ENCODE results near the gene CA12. TPM values are rescaled to one million over a fixed set of nuclear protein-coding genes. Genes with fewer than 3 reads are reported as not detected.
A peak's percentile ranks its signal among the peaks of the same experiment; 100 is the strongest.
"Not testable (repeated sequence)": the region's sequence is repeated elsewhere in the genome, so short reads cannot be mapped to it uniquely, and the experiment has no call there.

Gene CA12
- total RNA-seq, 1 experiment from 2014 or later: 3.7 TPM

GRCh38 chr15:63352808-63353207 lies 28.8 kb downstream of the CA12 start:
- Histone ChIP-seq H3K4me3 (no peak overlapping the region), H3K4me1 (replicated peaks) (peaks cover 21% of the 10 kb centered on the region), H3K36me3 (no peaks in the 10 kb centered on the region), H3K9me3 (replicated peaks) (no peaks in the 10 kb centered on the region), H3K27ac (no peak overlapping the region), H3K27me3 (replicated peaks) (no peaks in the 10 kb centered on the region)
- no peak for DNase-seq (ENCODE audit: low read depth in 1 of 2, low spot score in 2 of 2)

DNA sequence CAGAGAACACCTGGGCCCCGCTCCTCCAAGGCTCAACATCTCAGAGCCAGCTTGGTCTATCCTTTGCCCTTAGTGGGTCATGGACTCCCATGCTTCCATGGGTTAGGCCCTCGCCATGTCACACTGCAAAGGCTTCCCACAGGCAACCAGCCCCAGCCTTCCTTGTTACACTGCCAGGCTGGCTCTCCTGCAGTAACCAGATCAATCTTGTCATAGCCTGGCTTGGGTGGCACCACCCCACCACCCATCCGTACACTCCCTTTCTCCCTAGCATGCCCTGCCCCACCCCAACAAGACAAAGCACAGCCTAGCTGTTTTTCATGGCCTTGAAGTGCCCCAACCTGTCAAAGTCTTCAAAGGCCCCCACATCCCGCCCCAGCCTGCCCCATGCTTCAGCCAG lies 30.5 kb downstream of the CA12 start:
- no peak overlapping the region for H3K27ac ChIP-seq
- H3K36me3 ChIP-seq: no peaks in the 10 kb centered on the region
- H3K9me3 ChIP-seq (replicated peaks): no peaks in the 10 kb centered on the region
- peaks cover 33% of the 10 kb centered on the region for H3K4me1 ChIP-seq (replicated peaks)
- no peaks in the 10 kb centered on the region for H3K27me3 ChIP-seq (replicated peaks)
- no peak for DNase-seq (ENCODE audit: low read depth in 1 of 2, low spot score in 2 of 2)
- H3K4me3 ChIP-seq: no peak overlapping the region

GRCh38 chr15:63350178-63350621 lies 31.4 kb downstream of the CA12 start:
- no peaks in the 10 kb centered on the region for H3K27me3 ChIP-seq (replicated peaks)
- no peak for DNase-seq (ENCODE audit: low read depth in 1 of 2, low spot score in 2 of 2)
- H3K4me3 ChIP-seq: no peak overlapping the region
- no peaks in the 10 kb centered on the region for H3K36me3 ChIP-seq
- no peak overlapping the region for H3K27ac ChIP-seq
- H3K9me3 ChIP-seq (replicated peaks): no peaks in the 10 kb centered on the region
- peaks cover 35% of the 10 kb centered on the region for H3K4me1 ChIP-seq (replicated peaks)

GRCh38 chr15:63349621-63350020 lies 32.0 kb downstream of the CA12 start:
- Histone ChIP-seq H3K36me3 (no peaks in the 10 kb centered on the region), H3K27me3 (replicated peaks) (no peaks in the 10 kb centered on the region), H3K9me3 (replicated peaks) (no peaks in the 10 kb centered on the region), H3K4me3 (no peak overlapping the region), H3K4me1 (replicated peaks) (peaks cover 41% of the 10 kb centered on the region), H3K27ac (no peak overlapping the region)
- no peak for DNase-seq (ENCODE audit: low read depth in 1 of 2, low spot score in 2 of 2)

DNA sequence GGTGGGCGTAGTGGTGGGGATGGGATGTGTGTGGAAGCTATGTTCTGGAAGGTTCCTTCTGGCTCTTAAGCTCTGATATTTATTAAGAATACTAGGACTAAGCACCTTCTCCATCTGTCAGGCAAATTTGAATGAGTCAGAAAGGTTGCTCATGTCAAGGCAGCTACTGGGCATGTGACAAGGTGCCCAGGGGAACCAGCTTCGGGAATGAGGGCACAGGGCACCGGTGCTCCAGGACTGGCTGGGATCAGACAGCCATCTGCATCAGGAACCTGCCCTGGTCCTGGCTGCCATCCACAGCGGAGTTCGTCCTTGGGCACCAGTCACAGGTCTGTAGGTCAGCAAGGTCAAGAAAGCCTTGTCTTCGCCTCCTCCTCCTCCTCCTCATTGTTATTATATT lies 32.5 kb downstream of the CA12 start:
- no peak for DNase-seq (ENCODE audit: low read depth in 1 of 2, low spot score in 2 of 2)
- H3K27ac ChIP-seq: 0 out of 2 replicates have a peak overlapping the region, but pooled peaks have one; percentile 50
- no peak overlapping the region for H3K4me3 ChIP-seq
- peaks cover 41% of the 10 kb centered on the region for H3K4me1 ChIP-seq (replicated peaks)
- no peaks in the 10 kb centered on the region for H3K36me3 ChIP-seq
- H3K9me3 ChIP-seq (replicated peaks): no peaks in the 10 kb centered on the region
- no peaks in the 10 kb centered on the region for H3K27me3 ChIP-seq (replicated peaks)

DNA sequence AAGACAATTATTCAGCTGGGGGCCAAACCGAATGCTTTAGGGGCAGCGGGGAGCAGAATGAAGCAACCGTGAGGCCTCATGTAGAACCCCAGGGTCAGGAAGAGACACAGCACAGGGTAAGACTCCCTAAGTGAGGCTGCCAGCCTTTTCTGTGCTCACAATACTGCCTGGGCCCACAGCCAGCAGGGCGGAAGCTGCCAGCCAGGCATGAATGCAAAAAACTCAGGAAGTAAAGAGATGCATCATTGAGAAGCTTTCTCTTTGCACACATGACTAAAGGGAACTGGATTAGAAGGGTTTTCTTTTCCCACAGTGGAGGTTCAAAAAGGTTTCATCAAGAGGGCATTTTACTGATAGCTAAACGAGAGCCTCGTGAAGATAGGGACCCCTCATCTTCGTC lies 33.3 kb downstream of the CA12 start:
- DNase-seq (ENCODE audit: low read depth in 1 of 2, low spot score in 2 of 2): peak in 1 of 2 experiments; percentile 49
- H3K4me3 ChIP-seq: no peak overlapping the region
- H3K4me1 ChIP-seq (replicated peaks): peaks cover 41% of the 10 kb centered on the region
- H3K27me3 ChIP-seq (replicated peaks): no peaks in the 10 kb centered on the region
- no peaks in the 10 kb centered on the region for H3K36me3 ChIP-seq
- peak overlapping the region; percentile 50 for H3K27ac ChIP-seq
- H3K9me3 ChIP-seq (replicated peaks): no peaks in the 10 kb centered on the region

- no peak overlapping the region for H3K4me3 ChIP-seq
- peaks cover 41% of the 10 kb centered on the region for H3K4me1 ChIP-seq (replicated peaks)
- H3K27ac ChIP-seq: no peak overlapping the region
- no peaks in the 10 kb centered on the region for H3K9me3 ChIP-seq (replicated peaks)
- no peaks in the 10 kb centered on the region for H3K27me3 ChIP-seq (replicated peaks)
- peak in 1 of 2 experiments; percentile 40 for DNase-seq (ENCODE audit: low read depth in 1 of 2, low spot score in 2 of 2)
- H3K36me3 ChIP-seq: no peaks in the 10 kb centered on the region
These were observed 34.4 kb downstream of the CA12 start for GRCh38 chr15:63347074-63347857.

GRCh38 chr15:63345391-63345752 lies 36.3 kb downstream of the CA12 start:
- no peaks in the 10 kb centered on the region for H3K27me3 ChIP-seq (replicated peaks)
- peaks cover 37% of the 10 kb centered on the region for H3K4me1 ChIP-seq (replicated peaks)
- H3K9me3 ChIP-seq (replicated peaks): no peaks in the 10 kb centered on the region
- H3K4me3 ChIP-seq: no peak overlapping the region
- no peaks in the 10 kb centered on the region for H3K36me3 ChIP-seq
- no peak overlapping the region for H3K27ac ChIP-seq
- no peak for DNase-seq (ENCODE audit: low read depth in 1 of 2, low spot score in 2 of 2)

- no peak overlapping the region for H3K4me3 ChIP-seq
- no peak overlapping the region for H3K27ac ChIP-seq
- no peaks in the 10 kb centered on the region for H3K9me3 ChIP-seq (replicated peaks)
- no peaks in the 10 kb centered on the region for H3K36me3 ChIP-seq
- DNase-seq (ENCODE audit: low read depth in 1 of 2, low spot score in 2 of 2): no peak
- H3K4me1 ChIP-seq (replicated peaks): peaks cover 33% of the 10 kb centered on the region
- H3K27me3 ChIP-seq (replicated peaks): no peaks in the 10 kb centered on the region
These were observed 36.8 kb downstream of the CA12 start for GRCh38 chr15:63344731-63345390.

DNA sequence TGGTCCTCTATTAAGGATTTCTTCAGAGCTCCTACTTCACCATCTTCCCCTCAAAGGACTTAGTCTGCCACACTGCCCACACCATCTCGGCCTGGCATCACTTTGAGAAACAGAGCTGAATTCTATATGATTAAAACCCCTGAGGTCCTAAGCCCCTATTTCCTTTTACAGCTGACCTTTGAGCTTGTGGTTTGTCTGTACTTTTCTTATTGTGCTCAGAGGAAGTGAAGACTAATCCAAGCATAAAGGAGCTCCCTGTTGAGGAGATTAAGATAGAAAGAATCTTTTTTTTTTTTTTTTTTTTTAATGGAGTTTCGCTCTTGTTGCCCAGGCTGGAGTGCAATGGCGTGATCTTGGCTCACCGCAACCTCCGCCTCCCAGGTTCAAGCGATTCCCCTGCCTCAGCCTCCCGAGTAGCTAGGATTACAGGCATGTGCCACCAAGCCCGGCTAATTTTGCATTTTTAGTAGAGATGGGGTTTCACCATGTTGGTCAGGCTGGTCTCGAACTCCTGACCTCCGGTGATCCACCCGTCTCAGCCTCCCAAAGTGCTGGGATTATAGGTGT lies 38.6 kb downstream of the CA12 start:
- H3K9me3 ChIP-seq (replicated peaks); DNase-seq (ENCODE audit: low read depth in 1 of 2, low spot score in 2 of 2); H3K27ac ChIP-seq; H3K4me3 ChIP-seq; H3K36me3 ChIP-seq; H3K27me3 ChIP-seq (replicated peaks): not testable (repeated sequence)
- H3K4me1 ChIP-seq (replicated peaks): peaks cover 22% of the 10 kb centered on the region

GRCh38 chr15:63341898-63342297 lies 39.7 kb downstream of the CA12 start:
- no peak for DNase-seq (ENCODE audit: low read depth in 1 of 2, low spot score in 2 of 2)
- H3K4me1 ChIP-seq (replicated peaks): peaks cover 10% of the 10 kb centered on the region
- H3K36me3 ChIP-seq: no peaks in the 10 kb centered on the region
- no peak overlapping the region for H3K4me3 ChIP-seq
- H3K27me3 ChIP-seq (replicated peaks): no peaks in the 10 kb centered on the region
- no peak overlapping the region for H3K27ac ChIP-seq
- H3K9me3 ChIP-seq (replicated peaks): no peaks in the 10 kb centered on the region

DNA sequence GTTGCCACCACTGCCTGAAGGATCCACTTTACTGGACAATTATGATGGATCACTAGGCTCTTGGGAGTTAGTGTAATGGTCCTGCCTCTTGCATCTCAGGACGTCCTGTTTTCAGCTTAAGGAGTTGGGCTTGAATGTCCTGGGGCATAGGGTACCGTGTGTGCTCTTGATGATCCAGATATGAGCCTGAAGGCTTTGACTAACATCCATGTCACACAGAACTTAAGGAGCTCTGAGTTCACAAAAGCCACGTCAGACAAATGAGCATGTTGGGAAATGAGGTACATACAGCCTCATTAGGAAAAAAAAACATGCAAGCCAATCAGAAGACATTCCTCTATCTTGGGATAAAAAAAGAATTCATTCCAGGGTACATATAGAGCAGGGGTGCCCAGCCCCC lies 40.8 kb downstream of the CA12 start:
- peaks cover 7% of the 10 kb centered on the region; the same call in 1 of the 2 replicates for H3K4me1 ChIP-seq (replicated peaks)
- H3K4me3 ChIP-seq: no peak overlapping the region
- H3K27me3 ChIP-seq (replicated peaks): no peaks in the 10 kb centered on the region
- no peaks in the 10 kb centered on the region for H3K9me3 ChIP-seq (replicated peaks)
- H3K27ac ChIP-seq: no peak overlapping the region
- no peaks in the 10 kb centered on the region for H3K36me3 ChIP-seq
- no peak for DNase-seq (ENCODE audit: low read depth in 1 of 2, low spot score in 2 of 2)

GRCh38 chr15:63340353-63340752 lies 41.3 kb downstream of the CA12 start:
- no peak overlapping the region for H3K4me3 ChIP-seq
- H3K27ac ChIP-seq: no peak overlapping the region
- no peaks in the 10 kb centered on the region for H3K36me3 ChIP-seq
- H3K9me3 ChIP-seq (replicated peaks): no peaks in the 10 kb centered on the region
- peaks cover 7% of the 10 kb centered on the region; the same call in 1 of the 2 replicates for H3K4me1 ChIP-seq (replicated peaks)
- no peaks in the 10 kb centered on the region for H3K27me3 ChIP-seq (replicated peaks)
- DNase-seq (ENCODE audit: low read depth in 1 of 2, low spot score in 2 of 2): no peak

DNA sequence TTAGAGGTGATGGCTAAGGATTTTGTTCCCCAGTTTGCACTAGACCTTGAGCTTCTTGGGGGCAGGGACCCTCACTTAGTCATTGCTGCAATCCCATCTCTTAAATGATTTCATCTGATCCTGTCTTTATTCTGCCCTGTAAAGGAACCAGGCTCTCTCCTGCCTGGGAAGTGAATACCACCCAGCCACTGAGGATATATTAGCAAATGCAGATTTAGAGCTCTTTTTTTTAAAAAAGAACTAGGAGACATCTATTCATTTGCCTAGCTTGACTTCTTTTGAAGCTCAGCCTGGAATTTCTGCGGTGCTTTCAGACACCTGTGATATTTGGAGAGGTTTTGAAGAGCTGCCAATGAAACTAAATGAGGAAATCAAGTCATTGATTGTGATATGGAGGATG lies 41.8 kb downstream of the CA12 start:
- Histone ChIP-seq H3K9me3 (replicated peaks) (no peaks in the 10 kb centered on the region), H3K27ac (no peak overlapping the region)

More for the DNA sequence above, 41.8 kb downstream of the CA12 start:
- Histone ChIP-seq H3K4me3 (no peak overlapping the region), H3K27me3 (replicated peaks) (no peaks in the 10 kb centered on the region), H3K36me3 (no peaks in the 10 kb centered on the region), H3K4me1 (replicated peaks) (peaks cover 5% of the 10 kb centered on the region)
- no peak for DNase-seq (ENCODE audit: low read depth in 1 of 2, low spot score in 2 of 2)
